ENCODE results near the gene DSCAML1. TPM values are rescaled to one million over a fixed set of nuclear protein-coding genes. Genes with fewer than 3 reads are reported as not detected.

Gene DSCAML1
- total RNA-seq, 1 experiment from 2014 or later, result 0.90 TPM

DNA sequence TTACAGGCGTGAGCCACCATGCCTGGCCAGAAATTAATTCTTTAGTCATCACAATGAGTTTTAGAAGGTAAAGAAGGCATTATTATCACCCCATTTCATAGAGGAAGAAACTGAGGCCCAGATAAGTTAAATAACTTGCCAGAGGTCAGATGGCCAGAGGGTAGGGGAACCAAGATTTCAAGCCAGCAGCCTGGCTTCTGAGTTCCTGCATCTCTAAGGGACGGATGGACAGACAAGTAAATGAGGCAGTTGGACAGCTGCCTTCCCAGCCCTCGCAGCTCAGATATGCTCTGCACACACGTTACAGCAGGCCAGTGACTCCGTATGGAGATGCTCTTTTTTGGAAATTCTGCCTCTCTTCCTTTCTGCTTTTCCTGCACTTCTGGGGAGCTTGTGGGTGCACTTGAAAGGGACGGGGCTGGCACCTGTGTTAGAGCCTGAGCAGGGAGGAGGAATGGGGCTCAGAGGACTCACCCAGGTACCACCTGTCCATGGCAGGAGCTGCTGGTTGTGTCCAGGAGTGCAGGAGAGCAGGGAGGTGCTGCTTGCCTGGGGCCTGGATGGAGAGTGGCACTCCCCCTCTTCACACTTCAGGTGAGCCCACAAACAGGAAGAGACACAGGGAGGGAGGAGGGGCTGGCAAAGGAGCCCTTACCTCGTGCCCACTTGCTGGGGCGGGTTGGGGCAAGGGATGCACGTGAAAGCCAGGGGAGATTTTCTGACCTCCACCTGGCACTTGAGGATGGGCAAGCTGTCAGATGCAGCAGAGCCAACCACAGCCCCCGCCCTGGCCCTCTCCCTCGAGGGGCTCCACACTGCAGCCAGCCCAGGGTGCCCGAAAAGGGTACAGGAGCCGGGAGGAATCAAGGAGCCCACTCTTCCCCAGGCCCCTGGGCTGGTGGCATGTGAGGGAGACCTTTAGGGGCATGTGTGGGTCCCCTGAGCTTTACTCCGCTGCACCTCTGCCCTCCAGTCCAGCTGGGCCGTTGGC, 30.8 kb upstream of the DSCAML1 start (continued):
- TF ChIP-seq, protein P1, sequence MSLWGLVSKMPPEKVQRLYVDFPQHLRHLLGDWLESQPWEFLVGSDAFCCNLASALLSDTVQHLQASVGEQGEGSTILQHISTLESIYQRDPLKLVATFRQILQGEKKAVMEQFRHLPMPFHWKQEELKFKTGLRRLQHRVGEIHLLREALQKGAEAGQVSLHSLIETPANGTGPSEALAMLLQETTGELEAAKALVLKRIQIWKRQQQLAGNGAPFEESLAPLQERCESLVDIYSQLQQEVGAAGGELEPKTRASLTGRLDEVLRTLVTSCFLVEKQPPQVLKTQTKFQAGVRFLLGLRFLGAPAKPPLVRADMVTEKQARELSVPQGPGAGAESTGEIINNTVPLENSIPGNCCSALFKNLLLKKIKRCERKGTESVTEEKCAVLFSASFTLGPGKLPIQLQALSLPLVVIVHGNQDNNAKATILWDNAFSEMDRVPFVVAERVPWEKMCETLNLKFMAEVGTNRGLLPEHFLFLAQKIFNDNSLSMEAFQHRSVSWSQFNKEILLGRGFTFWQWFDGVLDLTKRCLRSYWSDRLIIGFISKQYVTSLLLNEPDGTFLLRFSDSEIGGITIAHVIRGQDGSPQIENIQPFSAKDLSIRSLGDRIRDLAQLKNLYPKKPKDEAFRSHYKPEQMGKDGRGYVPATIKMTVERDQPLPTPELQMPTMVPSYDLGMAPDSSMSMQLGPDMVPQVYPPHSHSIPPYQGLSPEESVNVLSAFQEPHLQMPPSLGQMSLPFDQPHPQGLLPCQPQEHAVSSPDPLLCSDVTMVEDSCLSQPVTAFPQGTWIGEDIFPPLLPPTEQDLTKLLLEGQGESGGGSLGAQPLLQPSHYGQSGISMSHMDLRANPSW (CRISPR knock-in tag; conservative IDR thresholded peaks at IDR 0.05; ENCODE audit: low read depth), result no peak
- no peak for TF ChIP-seq RELA (CRISPR knock-in tag; IDR thresholded peaks at IDR 0.05; ENCODE audit: borderline replicate concordance)
- no peak for TF ChIP-seq ZNF396 (CRISPR knock-in tag; IDR thresholded peaks at IDR 0.05; ENCODE audit: borderline replicate concordance)
- no peak for TF ChIP-seq ZNF121 (CRISPR knock-in tag; IDR thresholded peaks at IDR 0.05)
- no peak for TF ChIP-seq RORB (CRISPR knock-in tag; IDR thresholded peaks at IDR 0.05)

DNA sequence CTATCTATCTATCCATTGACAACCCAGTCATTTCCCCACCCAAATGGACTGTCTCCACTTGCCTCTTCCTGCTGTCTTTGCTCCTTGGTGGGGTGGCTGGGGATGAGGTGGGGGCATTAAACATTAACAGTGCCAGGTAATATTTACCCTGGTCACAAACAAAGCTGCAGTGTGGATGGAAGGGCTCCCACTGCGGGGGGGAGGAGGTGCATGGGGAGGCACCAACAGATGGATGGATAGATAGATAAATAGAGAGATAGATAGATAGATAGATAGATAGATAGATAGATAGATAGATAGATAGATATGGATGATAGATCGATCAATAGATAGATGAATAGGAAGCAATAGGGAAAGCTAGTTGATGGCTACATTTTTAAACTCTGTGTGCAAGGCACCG, 29.8 kb upstream of the DSCAML1 start:
- no peak overlapping the region for H3K27ac Mint-ChIP-seq
- CTCF ChIA-PET, result interaction anchor here (1.3 to 1.4 kb wide), 2 partner anchors 9 to 227 kb away, joined by 3 to 4 read pairs; no protein-coding TSS in a partner anchor
- POLR2A ChIA-PET, result no interaction called here
- TF ChIP-seq, protein P2, sequence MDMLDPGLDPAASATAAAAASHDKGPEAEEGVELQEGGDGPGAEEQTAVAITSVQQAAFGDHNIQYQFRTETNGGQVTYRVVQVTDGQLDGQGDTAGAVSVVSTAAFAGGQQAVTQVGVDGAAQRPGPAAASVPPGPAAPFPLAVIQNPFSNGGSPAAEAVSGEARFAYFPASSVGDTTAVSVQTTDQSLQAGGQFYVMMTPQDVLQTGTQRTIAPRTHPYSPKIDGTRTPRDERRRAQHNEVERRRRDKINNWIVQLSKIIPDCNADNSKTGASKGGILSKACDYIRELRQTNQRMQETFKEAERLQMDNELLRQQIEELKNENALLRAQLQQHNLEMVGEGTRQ (CRISPR knock-in tag; IDR thresholded peaks at IDR 0.05), result no peak
- TF ChIP-seq, protein P3, sequence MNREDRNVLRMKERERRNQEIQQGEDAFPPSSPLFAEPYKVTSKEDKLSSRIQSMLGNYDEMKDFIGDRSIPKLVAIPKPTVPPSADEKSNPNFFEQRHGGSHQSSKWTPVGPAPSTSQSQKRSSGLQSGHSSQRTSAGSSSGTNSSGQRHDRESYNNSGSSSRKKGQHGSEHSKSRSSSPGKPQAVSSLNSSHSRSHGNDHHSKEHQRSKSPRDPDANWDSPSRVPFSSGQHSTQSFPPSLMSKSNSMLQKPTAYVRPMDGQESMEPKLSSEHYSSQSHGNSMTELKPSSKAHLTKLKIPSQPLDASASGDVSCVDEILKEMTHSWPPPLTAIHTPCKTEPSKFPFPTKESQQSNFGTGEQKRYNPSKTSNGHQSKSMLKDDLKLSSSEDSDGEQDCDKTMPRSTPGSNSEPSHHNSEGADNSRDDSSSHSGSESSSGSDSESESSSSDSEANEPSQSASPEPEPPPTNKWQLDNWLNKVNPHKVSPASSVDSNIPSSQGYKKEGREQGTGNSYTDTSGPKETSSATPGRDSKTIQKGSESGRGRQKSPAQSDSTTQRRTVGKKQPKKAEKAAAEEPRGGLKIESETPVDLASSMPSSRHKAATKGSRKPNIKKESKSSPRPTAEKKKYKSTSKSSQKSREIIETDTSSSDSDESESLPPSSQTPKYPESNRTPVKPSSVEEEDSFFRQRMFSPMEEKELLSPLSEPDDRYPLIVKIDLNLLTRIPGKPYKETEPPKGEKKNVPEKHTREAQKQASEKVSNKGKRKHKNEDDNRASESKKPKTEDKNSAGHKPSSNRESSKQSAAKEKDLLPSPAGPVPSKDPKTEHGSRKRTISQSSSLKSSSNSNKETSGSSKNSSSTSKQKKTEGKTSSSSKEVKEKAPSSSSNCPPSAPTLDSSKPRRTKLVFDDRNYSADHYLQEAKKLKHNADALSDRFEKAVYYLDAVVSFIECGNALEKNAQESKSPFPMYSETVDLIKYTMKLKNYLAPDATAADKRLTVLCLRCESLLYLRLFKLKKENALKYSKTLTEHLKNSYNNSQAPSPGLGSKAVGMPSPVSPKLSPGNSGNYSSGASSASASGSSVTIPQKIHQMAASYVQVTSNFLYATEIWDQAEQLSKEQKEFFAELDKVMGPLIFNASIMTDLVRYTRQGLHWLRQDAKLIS (CRISPR knock-in tag; IDR thresholded peaks at IDR 0.05; ENCODE audit: borderline replicate concordance), result no peak
- TF ChIP-seq RORB (CRISPR knock-in tag; IDR thresholded peaks at IDR 0.05), result no peak
- no peak for TF ChIP-seq ZNF416 (CRISPR knock-in tag; IDR thresholded peaks at IDR 0.05)
- TF ChIP-seq, protein P4, sequence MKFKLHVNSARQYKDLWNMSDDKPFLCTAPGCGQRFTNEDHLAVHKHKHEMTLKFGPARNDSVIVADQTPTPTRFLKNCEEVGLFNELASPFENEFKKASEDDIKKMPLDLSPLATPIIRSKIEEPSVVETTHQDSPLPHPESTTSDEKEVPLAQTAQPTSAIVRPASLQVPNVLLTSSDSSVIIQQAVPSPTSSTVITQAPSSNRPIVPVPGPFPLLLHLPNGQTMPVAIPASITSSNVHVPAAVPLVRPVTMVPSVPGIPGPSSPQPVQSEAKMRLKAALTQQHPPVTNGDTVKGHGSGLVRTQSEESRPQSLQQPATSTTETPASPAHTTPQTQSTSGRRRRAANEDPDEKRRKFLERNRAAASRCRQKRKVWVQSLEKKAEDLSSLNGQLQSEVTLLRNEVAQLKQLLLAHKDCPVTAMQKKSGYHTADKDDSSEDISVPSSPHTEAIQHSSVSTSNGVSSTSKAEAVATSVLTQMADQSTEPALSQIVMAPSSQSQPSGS (CRISPR knock-in tag; IDR thresholded peaks at IDR 0.05; ENCODE audit: borderline replicate concordance, low read depth), result no peak
- TF ChIP-seq, protein P5, sequence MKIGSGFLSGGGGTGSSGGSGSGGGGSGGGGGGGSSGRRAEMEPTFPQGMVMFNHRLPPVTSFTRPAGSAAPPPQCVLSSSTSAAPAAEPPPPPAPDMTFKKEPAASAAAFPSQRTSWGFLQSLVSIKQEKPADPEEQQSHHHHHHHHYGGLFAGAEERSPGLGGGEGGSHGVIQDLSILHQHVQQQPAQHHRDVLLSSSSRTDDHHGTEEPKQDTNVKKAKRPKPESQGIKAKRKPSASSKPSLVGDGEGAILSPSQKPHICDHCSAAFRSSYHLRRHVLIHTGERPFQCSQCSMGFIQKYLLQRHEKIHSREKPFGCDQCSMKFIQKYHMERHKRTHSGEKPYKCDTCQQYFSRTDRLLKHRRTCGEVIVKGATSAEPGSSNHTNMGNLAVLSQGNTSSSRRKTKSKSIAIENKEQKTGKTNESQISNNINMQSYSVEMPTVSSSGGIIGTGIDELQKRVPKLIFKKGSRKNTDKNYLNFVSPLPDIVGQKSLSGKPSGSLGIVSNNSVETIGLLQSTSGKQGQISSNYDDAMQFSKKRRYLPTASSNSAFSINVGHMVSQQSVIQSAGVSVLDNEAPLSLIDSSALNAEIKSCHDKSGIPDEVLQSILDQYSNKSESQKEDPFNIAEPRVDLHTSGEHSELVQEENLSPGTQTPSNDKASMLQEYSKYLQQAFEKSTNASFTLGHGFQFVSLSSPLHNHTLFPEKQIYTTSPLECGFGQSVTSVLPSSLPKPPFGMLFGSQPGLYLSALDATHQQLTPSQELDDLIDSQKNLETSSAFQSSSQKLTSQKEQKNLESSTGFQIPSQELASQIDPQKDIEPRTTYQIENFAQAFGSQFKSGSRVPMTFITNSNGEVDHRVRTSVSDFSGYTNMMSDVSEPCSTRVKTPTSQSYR (CRISPR knock-in tag; IDR thresholded peaks at IDR 0.05), result no peak
- no peak for TF ChIP-seq ZNF232 (CRISPR knock-in tag; IDR thresholded peaks at IDR 0.05)
- no peak for TF ChIP-seq ZNF138 (CRISPR knock-in tag; conservative IDR thresholded peaks at IDR 0.05)
- TF ChIP-seq CREM (CRISPR knock-in tag; IDR thresholded peaks at IDR 0.05), result no peak
- TF ChIP-seq, protein P6, sequence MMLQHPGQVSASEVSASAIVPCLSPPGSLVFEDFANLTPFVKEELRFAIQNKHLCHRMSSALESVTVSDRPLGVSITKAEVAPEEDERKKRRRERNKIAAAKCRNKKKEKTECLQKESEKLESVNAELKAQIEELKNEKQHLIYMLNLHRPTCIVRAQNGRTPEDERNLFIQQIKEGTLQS (CRISPR knock-in tag; conservative IDR thresholded peaks at IDR 0.05), result no peak
- no peak for TF ChIP-seq TCF7 (CRISPR knock-in tag; IDR thresholded peaks at IDR 0.05; ENCODE audit: low read depth)
- TF ChIP-seq MYBL2 (CRISPR knock-in tag; IDR thresholded peaks at IDR 0.05), result no peak
- TF ChIP-seq, protein P7, sequence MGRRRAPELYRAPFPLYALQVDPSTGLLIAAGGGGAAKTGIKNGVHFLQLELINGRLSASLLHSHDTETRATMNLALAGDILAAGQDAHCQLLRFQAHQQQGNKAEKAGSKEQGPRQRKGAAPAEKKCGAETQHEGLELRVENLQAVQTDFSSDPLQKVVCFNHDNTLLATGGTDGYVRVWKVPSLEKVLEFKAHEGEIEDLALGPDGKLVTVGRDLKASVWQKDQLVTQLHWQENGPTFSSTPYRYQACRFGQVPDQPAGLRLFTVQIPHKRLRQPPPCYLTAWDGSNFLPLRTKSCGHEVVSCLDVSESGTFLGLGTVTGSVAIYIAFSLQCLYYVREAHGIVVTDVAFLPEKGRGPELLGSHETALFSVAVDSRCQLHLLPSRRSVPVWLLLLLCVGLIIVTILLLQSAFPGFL (CRISPR knock-in tag; IDR thresholded peaks at IDR 0.05; ENCODE audit: borderline replicate concordance), result no peak
- no peak for TF ChIP-seq TP53 (CRISPR knock-in tag; IDR thresholded peaks at IDR 0.05)
- TF ChIP-seq GRHL2 (CRISPR knock-in tag; IDR thresholded peaks at IDR 0.05; ENCODE audit: insufficient replicate concordance, severe bottlenecking), result no peak
- no peak for TF ChIP-seq GTF2I (CRISPR knock-in tag; conservative IDR thresholded peaks at IDR 0.05)
- TF ChIP-seq MXD4 (CRISPR knock-in tag; IDR thresholded peaks at IDR 0.05; ENCODE audit: borderline replicate concordance), result no peak
- TF ChIP-seq SOX15 (CRISPR knock-in tag; IDR thresholded peaks at IDR 0.05), result no peak

More for the DNA sequence above, 29.8 kb upstream of the DSCAML1 start:
- no peak for DNase-seq (ENCODE audit: low spot score)
- no peaks in the 10 kb centered on the region for H3K9me3 Mint-ChIP-seq
- no peak overlapping the region for H3K4me3 Mint-ChIP-seq
- H3K27me3 Mint-ChIP-seq (ENCODE audit: low read depth), result peaks cover 2% of the 10 kb centered on the region; the same call in 1 of the 2 replicates
- H3K4me1 Mint-ChIP-seq, result peaks cover 40% of the 10 kb centered on the region
- no peak for ATAC-seq
- H3K36me3 Mint-ChIP-seq, result no peaks in the 10 kb centered on the region
